Right lobe of liver (tissue), 6 donors: ENCODE data around the gene P2RY1. TPM values are rescaled to one million over a fixed set of nuclear protein-coding genes. Genes with fewer than 3 reads are reported as not detected.
"Not testable (repeated sequence)": the region's sequence is repeated elsewhere in the genome, so short reads cannot be mapped to it uniquely, and the experiment has no call there.

Source experiments
- ATAC-seq, 4 donors: fragments of 200-7000 bp; cut with Tn5 transposase; one replicate each; pipeline ENCODE4 v1.9.1; 2020; ENCODE audit warnings: mild to moderate bottlenecking in 4 of 4, moderate library complexity in 4 of 4
- DNase-seq, 3 donors: peaks; one replicate each; pipeline ENCODE4 v3.0.0-alpha.2; 2020
- H3K27ac ChIP-seq, 3 donors: fragments of 200-600 bp; one replicate each; pipeline ENCODE4 v1.8.0; 2022
- H3K27me3 ChIP-seq, 2 donors: fragments of 200-600 bp; one replicate each; pipeline ENCODE4 v1.8.0; 2022
- H3K36me3 ChIP-seq, 4 donors: fragments of 200-600 bp; sonication (generic) in 1 of 4; one replicate each; pipeline versions ENCODE4 v1.5.1 to v1.8.0; 2017 to 2022; ENCODE audit warnings: control low read depth in 1 of 4
- H3K4me1 ChIP-seq, 4 donors: fragments of 200-600 bp; sonication (generic) in 1 of 4; one replicate each; pipeline versions ENCODE4 v1.5.1 to v1.8.0; 2017 to 2022; ENCODE audit warnings: control low read depth in 1 of 4
- H3K4me3 ChIP-seq, 3 donors: fragments of 200-600 bp; one replicate each; pipeline ENCODE4 v1.8.0; 2022
- H3K9me3 ChIP-seq, 4 donors: fragments of 200-600 bp; sonication (generic) in 1 of 4; one replicate each; pipeline versions ENCODE4 v1.5.1 to v1.8.0; 2017 to 2022; ENCODE audit warnings: control low read depth in 1 of 4
- CTCF ChIP-seq, 4 donors: fragments of 200-600 bp in 3 of 4; fragments of 450-650 bp in 1 of 4; IDR thresholded peaks; one replicate each; pipeline versions ENCODE4 v1.5.1 to v1.8.0; 2016 to 2022; ENCODE audit warnings: antibody characterized with exemption in 4 of 4, mild to moderate bottlenecking in 2 of 4
- POLR2A ChIP-seq: fragments of 450-650 bp; IDR thresholded peaks from one replicate; pipeline ENCODE4 v1.6.1; 2017; ENCODE audit warnings: antibody characterized with exemption, mild to moderate bottlenecking
- WGBS: methylation state at CpG from one replicate; pipeline ENCODE4 v1.1.6; 2018; ENCODE audit warnings: low coverage, low lambda C conversion rate; ENCODE audit not compliant: insufficient coverage; ENCODE audit errors: missing lambda C conversion rate; 5-methylcytosine and 5-hydroxymethylcytosine counted together
- intact Hi-C, 2 donors: fragments of 100-400 bp; cut with DNase I; formaldehyde crosslinking; loops; one replicate each; pipeline versions ENCODE4 v1.11.2 to v1.14.1; 2022
- total RNA-seq, 6 experiments: library from RNA; depleted of rRNA in 2 of 6; stranded (reverse); fragments of >200 nt in 2 of 6; fragmentation: NEBNext Ultra II Directional in 3 of 6; extraction: Animal tissue kit (Norgen Biotek cat#: 25700) in 3 of 6; gene quantifications; one replicate each; pipeline versions ENCODE4 v1.1.0 to v1.2.4, GENCODE V29; 2016 to 2023
- donor health status: DM: no; HTN: yes; CAD: no.
- donor health status: DM: no; HTN: no; CAD: no.
- donor health status: DM: no; HTN: no; CAD: no.
- donor health status: DM: no; HTN: yes; CAD: no.
- donor health status: DM: no; HTN: yes; CAD: no.

Gene P2RY1
- total RNA-seq, 6 experiments from 2014 or later = 0.84 to 1.7 (median 1.3) TPM

GRCh38 chr3:152841131-152841530 is 6.2 kb downstream of the P2RY1 start:
- no peak overlapping the region for H3K4me3 ChIP-seq
- H3K27ac ChIP-seq = no peak overlapping the region
- H3K9me3 ChIP-seq = no peaks in the 10 kb centered on the region
- no peak for TF ChIP-seq CTCF (IDR thresholded peaks at IDR 0.05)
- TF ChIP-seq POLR2A = no peak
- H3K4me1 ChIP-seq = no peaks in the 10 kb centered on the region
- ATAC-seq (no peak), DNase-seq (no peak)
- no peaks in the 10 kb centered on the region for H3K27me3 ChIP-seq
- intact Hi-C loops = no loop called here
- 50% methylated on average over 1 of the region's 1 CpG for WGBS
- H3K36me3 ChIP-seq = no peaks in the 10 kb centered on the region

- H3K4me1 ChIP-seq = no peaks in the 10 kb centered on the region
- intact Hi-C loops = no loop called here
These were observed 7.5 kb downstream of the P2RY1 start for GRCh38 chr3:152842413-152842812.

GRCh38 chr3:152843955-152844354 is 9.0 kb downstream of the P2RY1 start:
- Histone ChIP-seq H3K36me3 (no peaks in the 10 kb centered on the region), H3K4me3 (no peak overlapping the region), H3K27ac (no peak overlapping the region), H3K9me3 (peaks cover 0 to 3% (median 0%) of the 10 kb centered on the region in 4 donors), H3K4me1 (no peaks in the 10 kb centered on the region), H3K27me3 (no peaks in the 10 kb centered on the region)
- ATAC-seq (no peak), DNase-seq (no peak)
- intact Hi-C loops = no loop called here
- TF ChIP-seq CTCF (IDR thresholded peaks at IDR 0.05) = no peak
- no peak for TF ChIP-seq POLR2A

More at GRCh38 chr3:152842413-152842812, 7.5 kb downstream of the P2RY1 start:
- no peak for ATAC-seq
- DNase-seq = no peak
- Histone ChIP-seq H3K27me3 (no peaks in the 10 kb centered on the region), H3K9me3 (peaks cover 0 to 3% (median 0%) of the 10 kb centered on the region in 4 donors), H3K36me3 (no peaks in the 10 kb centered on the region), H3K27ac (no peak overlapping the region), H3K4me3 (no peak overlapping the region)
- TF ChIP-seq POLR2A (no peak), CTCF (IDR thresholded peaks at IDR 0.05) (no peak)

- peak in 1 of 3 donors; percentile 24 for DNase-seq
- WGBS = 80% methylated on average over 1 of the region's 3 CpGs
- H3K36me3 ChIP-seq, H3K4me1 ChIP-seq, ATAC-seq, H3K27me3 ChIP-seq, H3K9me3 ChIP-seq, H3K27ac ChIP-seq, intact Hi-C loops, H3K4me3 ChIP-seq: not testable (repeated sequence)
These were observed 11.8 kb downstream of the P2RY1 start for GRCh38 chr3:152846572-152847202.

GRCh38 chr3:152847599-152847998 is 12.7 kb downstream of the P2RY1 start:
- H3K27me3 ChIP-seq, DNase-seq, intact Hi-C loops, H3K36me3 ChIP-seq, ATAC-seq, H3K9me3 ChIP-seq, H3K4me1 ChIP-seq, H3K27ac ChIP-seq, H3K4me3 ChIP-seq: not testable (repeated sequence)
- WGBS = 64% methylated on average over 1 of the region's 1 CpG
